GOT3 (cell line): ENCODE measurements around the gene UBIAD1.
"Not testable (repeated sequence)": the region's sequence is repeated elsewhere in the genome, so short reads cannot be mapped to it uniquely, and the experiment has no call there.

Source experiments
- DNase-seq: peaks from one replicate; lab custom pipeline; 2025; ENCODE audit warnings: mixed read lengths; lab: John Stamatoyannopoulos, UW

Gene UBIAD1

GRCh38 chr1:11272832-11273594, at the start of gene UBIAD1:
Gene UBIAD1 (plus strand): TSS chr1:11273198. CDS start chr1:11273532, 334 bp downstream.
- peak; percentile 65 for DNase-seq

- DNase-seq = no peak
These were observed 45.6 kb upstream of the UBIAD1 start for GRCh38 chr1:11227106-11228077.

GRCh38 chr1:11229203-11229602, 43.8 kb upstream of the UBIAD1 start:
- no peak for DNase-seq

GRCh38 chr1:11233208-11233607, 39.8 kb upstream of the UBIAD1 start:
- no peak for DNase-seq

GRCh38 chr1:11237356-11237755, 35.6 kb upstream of the UBIAD1 start:
- no peak for DNase-seq

- no peak for DNase-seq
These were observed 34.7 kb upstream of the UBIAD1 start for GRCh38 chr1:11238311-11238710.

- no peak for DNase-seq
These were observed 27.8 kb upstream of the UBIAD1 start for GRCh38 chr1:11245248-11245647.

GRCh38 chr1:11245904-11246719, 26.9 kb upstream of the UBIAD1 start:
- DNase-seq = no peak

GRCh38 chr1:11248169-11248568, 24.8 kb upstream of the UBIAD1 start:
- DNase-seq = no peak

GRCh38 chr1:11252538-11252937, 20.5 kb upstream of the UBIAD1 start:
- DNase-seq = no peak

GRCh38 chr1:11253226-11253625, 19.8 kb upstream of the UBIAD1 start:
- no peak for DNase-seq

- DNase-seq = no peak
These were observed 16.7 kb upstream of the UBIAD1 start for GRCh38 chr1:11256299-11256698.

GRCh38 chr1:11262171-11263049, 10.6 kb upstream of the UBIAD1 start, which contains the start of gene MTOR:
Gene MTOR (minus strand): TSS chr1:11262551. CDS start chr1:11259409, 3,142 bp downstream.
- DNase-seq = peak; percentile 98

GRCh38 chr1:11266268-11267074, 6.5 kb upstream of the UBIAD1 start:
- no peak for DNase-seq

- not testable (repeated sequence) for DNase-seq
These were observed 5.4 kb upstream of the UBIAD1 start for GRCh38 chr1:11267350-11268337.

- DNase-seq = no peak
These were observed 510 bp upstream of the UBIAD1 start for GRCh38 chr1:11272544-11272831.

- no peak for DNase-seq
These were observed 717 bp downstream of the UBIAD1 start for GRCh38 chr1:11273595-11274234.

GRCh38 chr1:11279152-11279551, 6.2 kb downstream of the UBIAD1 start:
- DNase-seq = no peak
